Stomach smooth muscle (tissue), 2 donors: Measurements from ENCODE around the gene TTC7B.

Experiments used
- H3K27ac ChIP-seq: one replicate; pipeline ENCODE4 v1.7.0; 2013; ENCODE audit warnings: mild to moderate bottlenecking, low read length, inconsistent platforms
- H3K27me3 ChIP-seq, 2 donors: one replicate each; pipeline ENCODE4 v1.7.0; 2013; ENCODE audit warnings: low read length in 2 of 2; ENCODE audit not compliant: insufficient read depth in 2 of 2, control insufficient read depth in 1 of 2
- H3K36me3 ChIP-seq, 2 donors: one replicate each; pipeline ENCODE4 v1.7.0; 2013; ENCODE audit warnings: low read length in 2 of 2; ENCODE audit not compliant: control insufficient read depth in 2 of 2, insufficient read depth in 2 of 2
- H3K4me1 ChIP-seq: one replicate; pipeline ENCODE4 v1.7.0; 2013; ENCODE audit warnings: low read length; ENCODE audit not compliant: control insufficient read depth, insufficient read depth
- H3K4me3 ChIP-seq, 2 donors: one replicate each; pipeline ENCODE4 v1.7.0; 2013; ENCODE audit warnings: low read length in 2 of 2
- H3K9ac ChIP-seq, 2 donors: one replicate each; pipeline ENCODE4 v1.7.0; 2013; ENCODE audit warnings: low read length in 2 of 2, mild to moderate bottlenecking in 1 of 2
- H3K9me3 ChIP-seq, 2 donors: one replicate each; pipeline ENCODE4 v1.7.0; 2013; ENCODE audit warnings: low read length in 2 of 2; ENCODE audit not compliant: control insufficient read depth in 2 of 2
- donor health status: healthy.
- donor health status: Pancreatic carcinoma.

TTC7B gene

GRCh38 chr14:90569606-90570387 lies 246.4 kb downstream of the TTC7B start:
- Histone ChIP-seq H3K4me1 (peaks cover 44% of the 10 kb centered on the region), H3K9me3 (no peaks in the 10 kb centered on the region), H3K36me3 (peaks cover 0 to 8% of the 10 kb centered on the region in 2 donors), H3K4me3 (no peak overlapping the region), H3K9ac (no peak overlapping the region), H3K27me3 (no peaks in the 10 kb centered on the region), H3K27ac (peak overlapping the region; percentile 85)

- H3K36me3 ChIP-seq, result peaks cover 0 to 8% of the 10 kb centered on the region in 2 donors
- no peaks in the 10 kb centered on the region for H3K27me3 ChIP-seq
- no peaks in the 10 kb centered on the region for H3K9me3 ChIP-seq
- H3K27ac ChIP-seq, result peak overlapping the region; percentile 85
- H3K4me1 ChIP-seq, result peaks cover 43% of the 10 kb centered on the region
- no peak overlapping the region for H3K4me3 ChIP-seq
- H3K9ac ChIP-seq, result no peak overlapping the region
Measured at GRCh38 chr14:90569201-90569600, 247.0 kb downstream of the TTC7B start.

- Histone ChIP-seq H3K36me3 (peaks cover 0 to 8% of the 10 kb centered on the region in 2 donors), H3K9me3 (no peaks in the 10 kb centered on the region), H3K4me1 (peaks cover 43% of the 10 kb centered on the region), H3K4me3 (peak overlapping the region in 1 of 2 donors; percentile 12), H3K9ac (peak overlapping the region; percentile 25 to 42), H3K27me3 (no peaks in the 10 kb centered on the region), H3K27ac (peak overlapping the region; percentile 85)
Measured at GRCh38 chr14:90568405-90568804, 247.8 kb downstream of the TTC7B start.

GRCh38 chr14:90567991-90568390 lies 248.2 kb downstream of the TTC7B start:
- peak overlapping the region; percentile 25 to 71 for H3K9ac ChIP-seq
- peaks cover 0 to 9% of the 10 kb centered on the region in 2 donors for H3K36me3 ChIP-seq
- H3K27ac ChIP-seq, result peak overlapping the region; percentile 85
- peaks cover 44% of the 10 kb centered on the region for H3K4me1 ChIP-seq
- H3K27me3 ChIP-seq, result no peaks in the 10 kb centered on the region
- no peaks in the 10 kb centered on the region for H3K9me3 ChIP-seq
- peak overlapping the region; percentile 12 to 22 for H3K4me3 ChIP-seq

GRCh38 chr14:90567191-90567590 lies 249.0 kb downstream of the TTC7B start:
- no peaks in the 10 kb centered on the region for H3K27me3 ChIP-seq
- H3K36me3 ChIP-seq, result peaks cover 0 to 10% of the 10 kb centered on the region in 2 donors
- no peak overlapping the region for H3K4me3 ChIP-seq
- no peaks in the 10 kb centered on the region for H3K9me3 ChIP-seq
- peaks cover 51% of the 10 kb centered on the region for H3K4me1 ChIP-seq
- no peak overlapping the region for H3K9ac ChIP-seq
- peak overlapping the region; percentile 85 for H3K27ac ChIP-seq

GRCh38 chr14:90566481-90566880 lies 249.7 kb downstream of the TTC7B start:
- Histone ChIP-seq H3K9ac (no peak overlapping the region), H3K27ac (peak overlapping the region; percentile 85)

GRCh38 chr14:90564496-90564895 lies 251.7 kb downstream of the TTC7B start:
- Histone ChIP-seq H3K27ac (peak overlapping the region; percentile 85), H3K4me1 (peaks cover 51% of the 10 kb centered on the region), H3K27me3 (no peaks in the 10 kb centered on the region)

More at GRCh38 chr14:90566481-90566880, 249.7 kb downstream of the TTC7B start:
- Histone ChIP-seq H3K4me3 (no peak overlapping the region), H3K4me1 (peaks cover 56% of the 10 kb centered on the region), H3K9me3 (no peaks in the 10 kb centered on the region), H3K27me3 (no peaks in the 10 kb centered on the region), H3K36me3 (peaks cover 0 to 7% of the 10 kb centered on the region in 2 donors)

GRCh38 chr14:90562652-90563051 lies 253.6 kb downstream of the TTC7B start:
- H3K4me3 ChIP-seq, result no peak overlapping the region
- peaks cover 0 to 2% of the 10 kb centered on the region in 2 donors for H3K36me3 ChIP-seq
- H3K4me1 ChIP-seq, result peaks cover 33% of the 10 kb centered on the region
- no peak overlapping the region for H3K27ac ChIP-seq
- no peak overlapping the region for H3K9ac ChIP-seq
- no peaks in the 10 kb centered on the region for H3K27me3 ChIP-seq
- no peaks in the 10 kb centered on the region for H3K9me3 ChIP-seq

More at GRCh38 chr14:90564496-90564895, 251.7 kb downstream of the TTC7B start:
- Histone ChIP-seq H3K4me3 (no peak overlapping the region), H3K36me3 (peaks cover 0 to 2% of the 10 kb centered on the region in 2 donors), H3K9ac (no peak overlapping the region), H3K9me3 (no peaks in the 10 kb centered on the region)

- Histone ChIP-seq H3K27ac (peak overlapping the region; percentile 49), H3K9me3 (no peaks in the 10 kb centered on the region), H3K27me3 (no peaks in the 10 kb centered on the region), H3K36me3 (peaks cover 0 to 2% of the 10 kb centered on the region in 2 donors), H3K4me1 (peaks cover 31% of the 10 kb centered on the region), H3K4me3 (no peak overlapping the region), H3K9ac (no peak overlapping the region)
Measured at GRCh38 chr14:90561920-90562319, 254.3 kb downstream of the TTC7B start.

- no peak overlapping the region for H3K27ac ChIP-seq
- H3K4me1 ChIP-seq, result peaks cover 34% of the 10 kb centered on the region
Measured at GRCh38 chr14:90560991-90561390, 255.2 kb downstream of the TTC7B start.

GRCh38 chr14:90560558-90560957 lies 255.7 kb downstream of the TTC7B start:
- Histone ChIP-seq H3K27ac (no peak overlapping the region), H3K27me3 (no peaks in the 10 kb centered on the region), H3K36me3 (peaks cover 0 to 2% of the 10 kb centered on the region in 2 donors), H3K4me1 (peaks cover 37% of the 10 kb centered on the region), H3K9me3 (no peaks in the 10 kb centered on the region), H3K9ac (no peak overlapping the region), H3K4me3 (no peak overlapping the region)

More at GRCh38 chr14:90560991-90561390, 255.2 kb downstream of the TTC7B start:
- Histone ChIP-seq H3K9me3 (no peaks in the 10 kb centered on the region), H3K9ac (no peak overlapping the region), H3K27me3 (no peaks in the 10 kb centered on the region), H3K4me3 (no peak overlapping the region), H3K36me3 (peaks cover 0 to 2% of the 10 kb centered on the region in 2 donors)
